ENCODE results near the gene CMIP.
"Not testable (repeated sequence)": the region's sequence is repeated elsewhere in the genome, so short reads cannot be mapped to it uniquely, and the experiment has no call there.

CMIP gene

DNA sequence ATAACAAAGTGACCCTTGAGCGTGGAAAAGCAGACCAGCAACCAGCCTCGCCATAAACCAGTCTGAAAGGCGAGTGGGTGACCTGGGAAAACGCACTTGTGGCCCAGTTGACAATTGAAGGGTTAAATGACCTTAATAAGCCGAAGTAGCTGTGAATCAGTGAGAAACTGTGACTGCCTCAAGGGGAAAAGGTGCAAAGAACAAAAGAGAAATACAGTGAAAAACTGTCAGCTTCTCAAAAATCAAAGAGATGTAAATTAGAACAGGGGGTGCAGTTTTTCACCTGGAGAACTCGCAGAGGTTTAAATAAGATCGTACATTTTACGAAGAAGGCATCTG is 124.1 kb downstream of the CMIP start:
- Histone ChIP-seq H3K36me3 (ENCODE audit: control insufficient read depth, insufficient read depth, low read length) (no peaks in the 10 kb centered on the region), H3K4me1 (ENCODE audit: control insufficient read depth, insufficient read depth, low read length) (peaks cover 9% of the 10 kb centered on the region), H3K27me3 (ENCODE audit: control insufficient read depth, insufficient read depth, low read length) (no peaks in the 10 kb centered on the region), H3K27ac (ENCODE audit: low read depth, low read length) (peak overlapping the region; percentile 40), H3K4me3 (ENCODE audit: low read length) (no peak overlapping the region), H3K9ac (ENCODE audit: low read length) (no peak overlapping the region)

DNA sequence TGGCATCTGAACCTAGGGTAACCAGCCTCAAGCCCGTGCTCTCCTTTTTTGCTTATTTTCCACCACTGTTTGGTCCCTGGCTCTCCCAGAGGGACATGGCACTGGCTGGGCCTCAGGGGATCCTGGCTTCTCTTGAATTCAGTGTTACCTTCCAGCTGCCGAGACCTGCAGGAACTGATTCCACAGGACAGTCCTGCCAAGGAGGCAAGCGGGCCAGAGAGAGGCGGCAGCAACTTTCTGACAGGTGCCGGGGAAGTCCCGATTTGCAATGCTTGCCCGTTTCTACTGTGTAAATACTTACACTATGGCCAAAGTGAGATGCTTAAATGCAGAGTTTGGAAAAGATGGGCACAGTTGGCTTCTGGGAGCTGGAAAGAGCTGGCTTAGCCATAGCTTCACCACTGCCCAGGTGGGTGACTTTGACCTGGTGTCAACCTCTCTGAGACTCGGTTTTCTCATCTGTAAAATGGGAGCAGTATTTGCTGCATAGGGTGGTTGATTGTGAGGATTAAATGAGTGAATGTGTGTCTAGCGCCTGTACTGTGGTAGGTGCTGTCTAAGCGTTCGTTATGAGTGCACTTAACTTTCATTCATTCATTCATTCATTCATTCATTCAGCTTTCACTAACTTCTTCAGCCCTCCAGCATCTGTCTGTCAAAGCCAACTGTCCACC is 124.9 kb downstream of the CMIP start:
- no peak overlapping the region for H3K27ac ChIP-seq (ENCODE audit: low read depth, low read length)
- H3K4me3 ChIP-seq (ENCODE audit: low read length): no peak overlapping the region
- H3K36me3 ChIP-seq (ENCODE audit: control insufficient read depth, insufficient read depth, low read length): no peaks in the 10 kb centered on the region
- H3K27me3 ChIP-seq (ENCODE audit: control insufficient read depth, insufficient read depth, low read length): no peaks in the 10 kb centered on the region
- H3K9ac ChIP-seq (ENCODE audit: low read length): no peak overlapping the region
- peaks cover 9% of the 10 kb centered on the region for H3K4me1 ChIP-seq (ENCODE audit: control insufficient read depth, insufficient read depth, low read length)

DNA sequence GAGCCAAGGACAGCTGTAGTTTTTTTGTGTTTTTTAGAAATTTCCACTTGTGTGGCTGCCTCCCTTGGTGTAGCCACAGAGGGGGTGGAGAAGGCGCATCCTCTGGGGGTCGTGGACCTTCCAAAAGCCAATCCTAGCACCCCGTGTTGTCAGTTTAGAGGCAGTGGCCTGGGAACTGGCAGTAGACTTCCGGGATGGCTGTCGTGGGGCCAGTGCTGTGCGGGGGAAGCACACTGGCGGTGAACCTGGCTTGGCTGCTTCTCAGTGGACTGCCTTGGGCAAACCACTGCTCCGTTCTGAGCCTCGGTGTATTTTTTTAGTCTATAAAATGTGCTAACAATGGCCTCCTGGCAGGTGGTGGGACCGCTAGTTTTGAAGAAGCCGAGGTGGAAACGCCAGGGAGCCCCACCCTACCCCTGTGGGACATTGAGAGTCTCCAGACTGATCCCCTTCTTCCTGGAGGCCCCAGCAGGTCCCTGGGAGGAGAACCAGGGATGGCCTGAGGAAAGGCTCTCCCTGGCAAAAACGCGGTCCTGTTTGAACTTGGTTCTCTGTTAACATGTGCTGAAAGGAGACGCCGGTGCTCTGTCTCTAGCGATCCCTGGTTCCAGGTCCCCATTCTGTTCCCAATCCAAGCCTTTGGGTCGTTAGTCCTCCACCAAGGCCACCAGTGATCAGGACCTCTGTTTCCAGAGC is 125.7 kb downstream of the CMIP start:
- Histone ChIP-seq H3K9ac (ENCODE audit: low read length) (no peak overlapping the region), H3K27ac (ENCODE audit: low read depth, low read length) (no peak overlapping the region), H3K4me3 (ENCODE audit: low read length) (no peak overlapping the region), H3K36me3 (ENCODE audit: control insufficient read depth, insufficient read depth, low read length) (no peaks in the 10 kb centered on the region), H3K4me1 (ENCODE audit: control insufficient read depth, insufficient read depth, low read length) (peaks cover 9% of the 10 kb centered on the region), H3K27me3 (ENCODE audit: control insufficient read depth, insufficient read depth, low read length) (no peaks in the 10 kb centered on the region)

DNA sequence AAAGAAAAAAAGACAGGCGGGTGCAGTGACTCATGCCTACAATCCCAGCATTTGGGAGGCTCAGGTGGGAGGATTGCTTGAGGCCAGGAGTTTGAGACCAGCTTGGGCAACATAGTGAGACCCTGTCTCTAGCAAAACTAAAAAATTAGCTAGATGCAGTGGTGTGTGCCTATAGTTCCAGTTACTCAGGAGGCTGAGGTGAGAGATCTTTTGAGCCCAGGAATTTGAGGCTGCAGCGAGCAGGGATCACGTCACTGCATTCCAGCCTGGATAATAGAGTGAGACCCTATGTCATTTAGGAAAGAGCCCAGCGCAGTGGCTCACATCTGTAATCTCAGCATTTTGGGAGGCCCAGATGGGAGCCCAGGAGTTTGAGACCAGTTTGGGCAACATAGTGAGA is 126.6 kb downstream of the CMIP start:
- Histone ChIP-seq H3K9ac (ENCODE audit: low read length) (no peak overlapping the region), H3K27ac (ENCODE audit: low read depth, low read length) (no peak overlapping the region), H3K4me1 (ENCODE audit: control insufficient read depth, insufficient read depth, low read length) (peaks cover 9% of the 10 kb centered on the region), H3K27me3 (ENCODE audit: control insufficient read depth, insufficient read depth, low read length) (no peaks in the 10 kb centered on the region), H3K4me3 (ENCODE audit: low read length) (no peak overlapping the region), H3K36me3 (ENCODE audit: control insufficient read depth, insufficient read depth, low read length) (no peaks in the 10 kb centered on the region)

DNA sequence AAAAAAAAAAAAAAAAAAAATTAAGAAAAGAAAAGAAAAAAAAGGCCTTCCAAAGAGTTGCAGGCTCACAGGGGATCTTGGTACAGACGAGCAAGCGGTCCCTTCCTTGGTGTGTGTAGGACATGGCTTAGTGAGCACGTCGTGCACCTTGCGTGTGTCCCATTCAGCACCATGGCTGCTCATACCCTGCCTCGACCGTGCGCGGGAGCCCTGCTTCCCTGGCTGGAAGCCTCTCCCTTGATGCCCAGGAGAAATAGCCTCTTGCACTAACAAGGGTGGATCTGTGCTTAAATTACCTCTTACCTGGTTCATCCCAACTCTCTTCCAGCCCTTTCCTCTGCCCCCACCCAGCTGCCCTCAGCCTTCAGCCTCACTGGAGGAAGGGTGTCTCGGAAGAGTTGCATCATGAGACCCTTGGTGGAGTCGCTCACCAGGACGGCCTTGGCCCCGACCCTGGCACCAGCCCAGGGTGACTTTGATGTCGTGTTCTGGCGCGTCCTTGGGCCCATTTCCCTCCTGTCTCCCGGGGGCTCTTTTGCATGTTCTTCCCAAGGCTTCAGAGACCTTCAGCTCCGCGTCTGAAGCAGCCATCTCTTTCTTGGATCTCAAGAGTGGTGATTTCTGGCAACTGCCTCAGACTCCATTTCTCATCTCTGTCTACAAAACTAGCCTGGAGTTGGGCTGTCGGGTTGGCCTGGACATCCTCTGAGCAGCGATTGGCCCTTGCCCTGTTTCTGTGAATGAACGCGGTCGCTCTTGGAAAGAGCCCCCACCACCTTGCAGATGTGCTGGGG is 127.2 kb downstream of the CMIP start:
- Histone ChIP-seq H3K4me1 (ENCODE audit: control insufficient read depth, insufficient read depth, low read length) (peaks cover 9% of the 10 kb centered on the region), H3K27ac (ENCODE audit: low read depth, low read length) (no peak overlapping the region), H3K27me3 (ENCODE audit: control insufficient read depth, insufficient read depth, low read length) (no peaks in the 10 kb centered on the region)

DNA sequence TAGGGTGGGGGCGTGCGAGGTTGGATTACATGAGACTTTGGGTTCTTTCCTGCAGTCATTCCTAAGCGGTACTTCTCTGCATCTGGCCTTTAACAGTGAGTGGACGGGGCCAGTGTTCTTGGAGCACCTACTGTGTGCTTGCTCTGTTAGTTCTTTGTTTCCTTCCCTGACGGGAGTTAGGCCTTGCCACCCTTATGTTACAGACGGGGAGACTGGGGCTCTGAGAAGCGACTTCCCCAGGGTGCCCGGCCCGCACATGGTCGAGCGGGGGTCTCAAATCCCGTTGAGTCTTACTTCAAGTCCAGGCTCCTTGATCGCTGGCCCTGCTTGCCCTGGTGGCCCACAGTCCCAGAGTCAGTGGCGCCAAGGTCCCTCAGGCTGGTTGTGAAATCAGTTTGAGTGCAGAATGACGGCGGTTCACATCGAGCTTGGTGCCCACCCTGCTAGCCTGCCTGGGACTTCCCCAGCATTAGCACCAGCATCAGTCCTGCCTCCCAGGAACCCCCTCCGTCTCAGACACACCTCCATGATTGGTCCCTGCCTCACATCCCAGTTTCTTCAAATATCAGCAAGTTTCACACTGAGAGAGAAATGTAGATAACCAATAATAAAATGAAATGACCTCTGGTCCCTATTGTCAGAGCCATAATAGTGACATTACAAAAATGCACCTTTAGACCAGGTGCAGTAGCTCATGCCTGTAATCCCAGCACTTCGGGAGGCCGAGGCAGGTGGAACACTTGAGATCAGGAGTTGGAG is 128.0 kb downstream of the CMIP start:
- no peak overlapping the region for H3K4me3 ChIP-seq (ENCODE audit: low read length)
- H3K27ac ChIP-seq (ENCODE audit: low read depth, low read length): no peak overlapping the region
- H3K4me1 ChIP-seq (ENCODE audit: control insufficient read depth, insufficient read depth, low read length): peaks cover 9% of the 10 kb centered on the region
- H3K9ac ChIP-seq (ENCODE audit: low read length): no peak overlapping the region
- H3K27me3 ChIP-seq (ENCODE audit: control insufficient read depth, insufficient read depth, low read length): no peaks in the 10 kb centered on the region
- no peaks in the 10 kb centered on the region for H3K36me3 ChIP-seq (ENCODE audit: control insufficient read depth, insufficient read depth, low read length)

More for the DNA sequence above, 127.2 kb downstream of the CMIP start:
- no peak overlapping the region for H3K9ac ChIP-seq (ENCODE audit: low read length)
- H3K4me3 ChIP-seq (ENCODE audit: low read length): no peak overlapping the region
- H3K36me3 ChIP-seq (ENCODE audit: control insufficient read depth, insufficient read depth, low read length): no peaks in the 10 kb centered on the region

DNA sequence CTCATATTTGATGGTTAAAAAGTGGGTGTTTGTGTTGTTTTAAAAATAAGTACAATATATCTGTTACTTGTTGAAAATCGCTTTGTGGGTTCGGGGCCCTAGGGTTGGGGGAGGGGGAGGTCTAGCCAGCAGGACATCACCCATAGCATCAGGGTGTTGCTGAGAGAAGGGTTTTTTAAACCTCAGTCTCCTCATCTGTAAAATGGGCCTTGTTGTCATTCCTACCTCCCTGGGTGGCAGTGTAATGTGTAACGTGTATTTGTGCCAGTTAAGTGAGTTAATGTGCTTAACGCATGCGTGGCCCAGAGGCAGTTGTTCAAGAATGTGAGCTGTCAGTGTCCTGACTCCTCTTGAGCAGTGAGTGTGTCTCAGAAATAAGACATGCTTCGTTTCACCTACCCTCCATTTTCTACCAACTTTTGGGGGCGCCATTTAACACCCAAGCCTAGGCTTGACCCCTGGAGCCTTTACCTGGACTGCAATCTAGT is 129.0 kb downstream of the CMIP start:
- H3K27me3 ChIP-seq (ENCODE audit: control insufficient read depth, insufficient read depth, low read length): no peaks in the 10 kb centered on the region
- H3K4me1 ChIP-seq (ENCODE audit: control insufficient read depth, insufficient read depth, low read length): peaks cover 7% of the 10 kb centered on the region
- no peak overlapping the region for H3K9ac ChIP-seq (ENCODE audit: low read length)
- no peak overlapping the region for H3K4me3 ChIP-seq (ENCODE audit: low read length)
- H3K27ac ChIP-seq (ENCODE audit: low read depth, low read length): no peak overlapping the region
- H3K36me3 ChIP-seq (ENCODE audit: control insufficient read depth, insufficient read depth, low read length): no peaks in the 10 kb centered on the region

DNA sequence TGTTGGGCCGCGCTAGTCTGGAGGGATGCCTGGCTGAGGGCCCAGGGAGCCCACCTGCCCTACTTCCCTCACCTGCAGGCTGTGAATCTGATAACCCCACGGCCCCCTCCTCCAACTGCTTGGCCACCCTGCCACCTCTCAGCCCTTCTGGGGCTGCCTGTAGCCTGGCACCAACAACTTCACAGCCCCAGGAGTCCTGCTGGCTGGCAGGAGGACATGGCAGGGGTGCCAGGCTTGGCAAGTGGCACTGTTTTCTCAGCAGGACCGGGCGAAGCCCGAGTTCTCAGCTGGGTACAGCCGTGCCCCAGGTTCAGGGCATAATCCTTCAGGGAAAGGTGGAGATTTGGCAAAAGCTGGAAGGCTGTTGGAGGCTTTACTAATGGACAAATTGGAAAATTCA is 129.6 kb downstream of the CMIP start:
- H3K9ac ChIP-seq (ENCODE audit: low read length): no peak overlapping the region
- H3K27me3 ChIP-seq (ENCODE audit: control insufficient read depth, insufficient read depth, low read length): no peaks in the 10 kb centered on the region
- no peak overlapping the region for H3K4me3 ChIP-seq (ENCODE audit: low read length)

DNA sequence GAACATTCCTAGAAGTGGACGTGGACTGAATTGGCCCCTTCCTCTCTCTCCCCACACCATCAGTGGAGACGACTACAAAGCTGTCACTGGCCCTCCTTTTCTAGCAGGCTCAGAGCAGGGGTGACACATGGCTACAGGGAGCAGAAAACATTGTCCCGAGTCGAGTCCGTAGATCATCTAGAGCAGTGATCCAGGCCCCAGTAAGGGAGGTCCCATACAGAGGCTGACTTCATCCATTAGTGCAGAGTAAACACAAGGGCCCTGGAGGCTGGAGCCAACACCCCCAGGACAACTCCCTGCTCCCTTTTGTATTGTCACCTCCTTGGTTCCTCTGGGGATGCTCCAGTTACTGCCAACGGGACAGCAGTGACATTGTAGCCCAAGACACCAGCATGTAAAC is 130.7 kb downstream of the CMIP start:
- H3K36me3 ChIP-seq (ENCODE audit: control insufficient read depth, insufficient read depth, low read length): no peaks in the 10 kb centered on the region
- no peaks in the 10 kb centered on the region for H3K27me3 ChIP-seq (ENCODE audit: control insufficient read depth, insufficient read depth, low read length)
- no peaks in the 10 kb centered on the region for H3K4me1 ChIP-seq (ENCODE audit: control insufficient read depth, insufficient read depth, low read length)
- H3K9ac ChIP-seq (ENCODE audit: low read length): no peak overlapping the region
- no peak overlapping the region for H3K27ac ChIP-seq (ENCODE audit: low read depth, low read length)
- H3K4me3 ChIP-seq (ENCODE audit: low read length): no peak overlapping the region

More for the DNA sequence above, 129.6 kb downstream of the CMIP start:
- no peak overlapping the region for H3K27ac ChIP-seq (ENCODE audit: low read depth, low read length)
- H3K36me3 ChIP-seq (ENCODE audit: control insufficient read depth, insufficient read depth, low read length): no peaks in the 10 kb centered on the region
- H3K4me1 ChIP-seq (ENCODE audit: control insufficient read depth, insufficient read depth, low read length): peaks cover 1% of the 10 kb centered on the region

DNA sequence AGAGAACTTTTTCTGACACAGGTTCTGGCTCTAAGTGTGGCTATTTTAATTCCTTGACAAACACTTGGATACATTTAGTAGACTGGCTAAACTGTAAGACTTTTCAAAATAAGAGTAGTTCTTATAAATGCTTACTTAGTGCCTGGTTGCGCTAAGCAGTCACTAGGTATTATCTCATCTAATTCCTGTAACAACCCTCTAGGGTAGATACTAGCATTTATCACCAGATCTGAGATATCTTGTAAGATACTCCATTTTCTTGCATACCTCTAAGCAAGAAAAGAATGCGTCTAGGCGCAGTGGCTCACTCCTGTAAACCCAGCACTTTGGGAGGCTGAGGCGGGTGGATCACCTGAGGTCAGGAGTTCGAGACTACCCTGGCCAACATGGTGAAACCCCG is 131.2 kb downstream of the CMIP start:
- Histone ChIP-seq H3K27ac (ENCODE audit: low read depth, low read length) (no peak overlapping the region), H3K4me1 (ENCODE audit: control insufficient read depth, insufficient read depth, low read length) (no peaks in the 10 kb centered on the region), H3K27me3 (ENCODE audit: control insufficient read depth, insufficient read depth, low read length) (no peaks in the 10 kb centered on the region), H3K9ac (ENCODE audit: low read length) (no peak overlapping the region), H3K36me3 (ENCODE audit: control insufficient read depth, insufficient read depth, low read length) (no peaks in the 10 kb centered on the region), H3K4me3 (ENCODE audit: low read length) (no peak overlapping the region)

DNA sequence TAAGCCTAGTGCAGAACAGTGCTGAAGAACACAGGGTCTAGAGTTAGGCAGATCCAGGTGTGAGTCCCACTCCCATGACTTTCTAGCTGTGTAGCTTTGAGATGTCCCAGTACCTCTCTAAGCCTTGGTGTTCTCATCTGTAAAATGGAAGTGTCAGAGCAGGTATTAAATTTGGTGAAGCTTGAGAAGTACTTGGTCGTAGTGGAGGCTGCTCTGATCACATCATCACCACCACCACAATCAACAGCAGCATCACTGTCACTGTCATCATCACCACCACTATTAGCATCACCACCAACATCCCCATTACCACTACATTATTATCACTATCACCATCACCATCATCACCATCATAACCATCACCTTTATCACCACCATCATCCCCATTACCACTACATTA is 132.1 kb downstream of the CMIP start:
- no peak overlapping the region for H3K27ac ChIP-seq (ENCODE audit: low read depth, low read length)
- no peaks in the 10 kb centered on the region for H3K36me3 ChIP-seq (ENCODE audit: control insufficient read depth, insufficient read depth, low read length)
- no peaks in the 10 kb centered on the region for H3K27me3 ChIP-seq (ENCODE audit: control insufficient read depth, insufficient read depth, low read length)
- H3K9ac ChIP-seq (ENCODE audit: low read length): no peak overlapping the region
- no peak overlapping the region for H3K4me3 ChIP-seq (ENCODE audit: low read length)
- no peaks in the 10 kb centered on the region for H3K4me1 ChIP-seq (ENCODE audit: control insufficient read depth, insufficient read depth, low read length)

DNA sequence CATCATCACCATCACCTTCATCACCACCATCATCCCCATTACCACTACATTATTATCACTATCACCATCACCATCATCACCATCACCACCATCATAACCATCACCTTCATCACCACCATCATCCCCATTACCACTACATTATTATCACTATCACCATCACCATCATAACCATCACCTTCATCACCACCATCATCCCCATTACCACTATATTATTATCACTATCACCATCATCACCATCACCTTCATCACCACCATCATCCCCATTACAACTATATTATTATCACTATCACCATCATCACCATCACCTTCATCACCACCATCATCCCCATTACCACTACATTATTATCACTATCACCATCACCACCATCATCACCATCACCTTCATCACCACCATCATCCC is 132.7 kb downstream of the CMIP start:
- not testable (repeated sequence) for H3K4me3 ChIP-seq (ENCODE audit: low read length); H3K27ac ChIP-seq (ENCODE audit: low read depth, low read length); H3K9ac ChIP-seq (ENCODE audit: low read length); H3K27me3 ChIP-seq (ENCODE audit: control insufficient read depth, insufficient read depth, low read length); H3K4me1 ChIP-seq (ENCODE audit: control insufficient read depth, insufficient read depth, low read length); H3K36me3 ChIP-seq (ENCODE audit: control insufficient read depth, insufficient read depth, low read length)

All from rectal smooth muscle tissue (tissue), 1 donor.